GM21717 (cell line): ENCODE measurements around the gene LSMEM2.
"Not testable (repeated sequence)": the region's sequence is repeated elsewhere in the genome, so short reads cannot be mapped to it uniquely, and the experiment has no call there.

Experiments
- ATAC-seq: cut with Tn5 transposase; IDR thresholded peaks from one replicate; pipeline ENCODE4 v1.9.1; 2021; ENCODE audit warnings: mild to moderate bottlenecking, moderate library complexity; ENCODE audit not compliant: unreplicated experiment

Gene LSMEM2

DNA sequence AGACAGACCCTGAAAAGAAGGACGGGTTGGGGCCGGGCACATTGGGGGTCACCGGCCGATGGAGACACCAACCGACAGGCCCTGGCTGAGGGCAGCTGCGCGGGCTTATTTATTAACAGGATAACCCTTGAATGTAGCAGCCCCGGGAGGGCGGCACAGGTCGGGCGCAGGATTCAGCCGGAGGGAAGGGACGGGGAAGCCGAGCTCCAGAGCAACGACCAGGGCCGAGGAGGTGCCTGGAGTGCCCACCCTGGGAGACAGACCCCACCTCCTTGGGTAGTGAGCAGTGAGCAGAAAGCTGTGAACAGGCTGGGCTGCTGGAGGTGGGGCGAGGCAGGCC is 2.2 kb upstream of the LSMEM2 start:
- ATAC-seq = no peak

DNA sequence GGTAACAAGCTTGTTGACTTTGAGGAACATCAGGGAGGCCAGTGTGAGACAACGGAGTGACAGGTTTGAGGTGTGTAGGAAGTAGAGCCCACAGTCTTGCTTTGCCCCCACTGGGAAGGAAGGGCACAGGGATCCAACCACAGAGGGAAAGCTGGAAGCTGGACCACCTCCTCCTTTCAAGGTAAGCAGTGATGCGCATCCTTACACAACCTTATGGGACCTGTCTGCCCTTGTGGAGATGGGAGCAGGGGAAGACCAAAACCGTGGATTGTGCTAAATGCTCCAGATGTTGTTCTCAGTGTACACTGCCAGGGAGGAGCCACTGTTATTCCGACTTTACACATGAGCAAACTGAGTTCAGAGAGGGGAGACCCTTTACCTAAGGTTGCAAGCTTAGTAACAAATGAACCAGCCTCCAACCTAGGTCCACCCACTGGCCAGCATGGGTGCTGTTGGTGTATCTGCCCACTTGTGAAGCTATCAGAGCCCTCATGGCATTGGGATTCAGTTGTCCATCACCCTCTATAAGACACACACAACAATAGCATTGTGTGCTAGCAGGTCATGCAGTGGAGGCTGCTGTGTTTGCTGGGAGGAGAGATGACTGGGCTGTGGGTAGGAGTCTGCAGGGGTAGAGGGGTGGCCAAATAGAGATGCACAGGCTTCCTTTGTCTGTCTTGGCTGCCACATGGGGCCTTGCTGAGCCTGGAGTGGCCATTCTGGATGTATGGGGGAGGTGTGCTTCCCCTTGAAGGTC is 586 bp upstream of the LSMEM2 start:
- ATAC-seq = no peak

DNA sequence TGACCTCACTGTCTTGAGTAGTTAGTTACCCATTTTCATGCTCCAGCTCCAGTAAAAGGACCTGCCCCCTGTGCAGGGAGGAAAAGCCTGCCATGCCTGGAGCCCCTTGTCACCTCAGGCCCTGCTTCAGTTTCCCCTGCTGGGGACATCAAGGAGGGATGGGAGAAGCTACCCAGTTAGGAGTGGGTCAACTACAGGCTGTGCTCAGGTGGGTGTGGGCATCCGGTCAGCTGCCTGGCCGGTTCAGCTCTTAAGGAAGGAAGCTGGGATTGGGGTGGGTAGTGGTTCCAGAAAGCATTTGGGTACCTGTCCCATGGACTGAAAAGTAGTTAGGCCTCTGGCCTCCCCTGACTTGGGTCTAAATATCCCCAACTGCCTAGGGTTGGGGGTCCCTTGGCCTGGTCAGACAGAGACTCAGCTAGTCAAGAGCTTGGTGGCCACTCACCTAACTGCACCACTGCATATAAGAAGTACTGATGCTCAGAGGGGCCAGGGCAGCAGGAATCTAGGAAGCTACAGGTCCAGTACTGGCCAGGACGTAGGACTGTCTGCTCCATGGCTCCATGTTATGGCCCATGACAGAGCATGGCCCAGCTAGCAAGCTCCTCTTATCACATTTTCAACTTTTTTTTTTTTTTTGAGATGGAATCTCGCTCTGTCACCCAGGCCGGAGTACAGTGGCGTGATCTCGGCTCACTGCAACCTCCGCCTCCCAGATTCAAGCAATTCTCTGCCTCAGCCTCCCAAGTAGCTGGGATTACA is 549 bp downstream of the LSMEM2 start:
- no peak for ATAC-seq

DNA sequence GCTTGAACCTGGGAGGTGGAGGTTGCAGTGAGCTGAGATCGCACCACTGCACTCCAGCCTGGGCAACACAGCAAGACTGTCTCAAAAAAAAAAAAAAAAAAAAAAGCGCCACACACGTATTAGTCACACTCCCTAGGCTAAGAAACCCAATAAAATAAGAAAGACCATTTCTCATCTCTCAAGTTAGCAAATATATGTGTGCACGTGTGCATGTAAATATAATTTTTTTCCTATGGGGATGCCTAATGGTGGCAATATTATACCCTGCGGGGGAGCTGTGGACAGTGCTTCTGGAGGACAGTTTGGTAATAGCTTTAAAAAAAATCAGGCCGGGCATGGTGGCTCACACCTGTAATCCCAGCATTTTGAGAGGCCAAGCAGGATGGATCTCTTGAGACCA is 5.2 kb downstream of the LSMEM2 start:
- ATAC-seq = not testable (repeated sequence)

DNA sequence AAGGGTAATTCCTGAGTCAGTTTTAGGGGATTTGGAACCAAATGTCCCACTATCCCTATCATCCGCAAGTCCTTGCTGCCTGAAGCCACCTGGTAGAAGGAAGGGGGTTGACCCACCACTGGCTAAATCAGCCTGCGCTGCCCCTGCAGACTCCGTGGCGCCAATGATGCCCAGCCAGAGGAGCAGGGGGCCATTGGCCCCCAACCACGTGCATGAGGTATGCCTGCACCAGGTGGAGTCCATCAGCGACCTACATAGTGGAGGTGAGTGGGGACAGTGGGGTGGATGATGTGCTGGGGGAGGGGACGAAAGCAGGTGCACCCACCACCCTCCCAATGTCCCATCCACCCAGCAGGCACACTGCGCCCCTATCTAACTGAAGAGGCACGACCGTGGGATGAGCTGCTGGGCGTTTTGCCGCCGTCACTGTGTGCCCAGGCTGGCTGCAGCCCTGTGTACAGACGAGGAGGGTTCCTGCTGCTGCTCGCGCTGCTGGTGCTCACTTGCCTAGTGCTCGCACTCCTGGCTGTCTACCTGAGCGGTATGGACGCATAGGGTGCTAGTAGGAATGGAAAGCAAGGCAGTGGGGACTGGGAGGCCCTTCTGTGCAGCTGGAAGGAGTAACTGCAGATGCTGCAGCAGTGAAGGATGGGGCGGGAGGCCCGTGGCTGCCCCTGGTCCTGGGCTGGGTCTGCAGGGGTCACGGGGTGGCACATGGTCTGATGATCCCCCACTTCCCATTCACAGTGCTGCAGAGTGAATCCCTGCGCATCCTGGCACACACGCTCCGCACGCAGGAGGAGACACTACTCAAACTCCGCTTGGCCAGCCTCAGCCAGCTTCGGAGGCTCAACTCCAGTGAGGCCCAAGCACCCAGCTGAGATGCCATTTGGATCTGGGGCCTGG is 7.7 kb downstream of the LSMEM2 start:
- ATAC-seq = no peak

DNA sequence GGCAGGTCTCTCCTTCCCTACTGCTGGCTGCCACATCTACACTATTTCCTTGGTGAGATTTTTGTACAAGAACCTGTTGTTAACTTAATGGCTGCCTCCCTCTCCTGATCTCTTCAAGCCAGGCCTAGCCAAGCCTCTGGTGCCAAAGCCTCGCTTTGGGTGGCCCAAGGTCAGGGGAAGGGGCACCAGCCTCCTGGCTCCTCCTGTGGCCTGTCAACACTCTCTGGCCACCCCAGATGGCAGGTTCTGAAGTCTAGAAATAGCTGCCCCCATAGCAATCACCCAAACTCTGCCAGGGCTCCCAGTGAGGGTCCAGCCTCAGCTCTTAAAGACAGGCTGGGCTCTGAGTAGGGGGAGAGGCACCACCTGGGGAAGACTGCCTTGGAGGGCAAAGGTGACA is 8.4 kb downstream of the LSMEM2 start:
- ATAC-seq = no peak

DNA sequence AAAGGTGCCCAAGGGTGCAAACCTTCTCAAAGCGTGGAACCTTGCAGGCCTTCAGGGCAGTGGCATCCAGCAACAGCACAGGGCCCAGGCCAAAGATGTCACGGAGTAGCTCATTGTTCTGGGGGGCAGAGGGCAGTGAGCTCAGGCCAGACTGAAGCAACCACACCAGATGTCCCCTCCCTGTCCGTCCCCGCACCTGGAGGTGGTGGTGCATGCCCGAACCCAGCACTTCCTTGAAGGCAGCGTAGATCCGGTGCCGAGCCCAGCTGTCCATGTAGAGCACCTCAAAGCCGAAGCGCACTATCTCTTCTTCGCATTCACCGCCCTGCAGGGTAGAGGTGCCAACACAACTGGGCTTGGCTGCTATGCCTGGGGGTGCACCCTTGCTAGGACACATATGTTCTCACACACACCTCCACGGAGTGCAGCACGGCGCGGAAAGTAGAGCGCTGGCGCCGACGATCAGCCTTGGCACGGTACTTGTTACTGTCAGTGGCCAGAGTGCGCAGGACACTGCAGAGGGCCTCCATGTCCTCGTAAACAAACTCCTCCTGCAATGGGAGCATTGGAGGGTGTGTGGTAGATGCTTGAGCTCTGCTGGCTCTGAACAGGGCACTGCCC is 9.6 kb downstream of the LSMEM2 start:
- no peak for ATAC-seq

DNA sequence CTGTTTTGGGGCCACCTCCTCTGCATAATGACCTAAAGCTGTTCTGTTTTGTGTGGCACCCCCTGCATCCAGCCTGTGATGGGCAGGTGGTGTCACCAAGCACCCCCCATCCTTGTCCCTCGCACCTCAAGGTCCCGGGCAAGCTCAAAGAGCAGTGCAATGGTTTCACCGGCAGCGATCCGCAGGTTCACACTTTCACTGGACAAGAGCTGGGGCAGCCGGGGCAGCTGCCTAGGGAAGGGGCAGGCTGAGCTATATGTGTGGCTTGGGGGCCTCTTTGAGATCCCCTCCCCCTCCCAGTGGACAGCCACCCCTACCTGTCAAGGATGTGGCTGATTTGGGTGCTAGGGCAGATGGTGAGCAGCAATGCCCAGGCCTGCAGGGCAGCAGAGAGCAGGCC is 10.2 kb downstream of the LSMEM2 start:
- ATAC-seq = no peak

DNA sequence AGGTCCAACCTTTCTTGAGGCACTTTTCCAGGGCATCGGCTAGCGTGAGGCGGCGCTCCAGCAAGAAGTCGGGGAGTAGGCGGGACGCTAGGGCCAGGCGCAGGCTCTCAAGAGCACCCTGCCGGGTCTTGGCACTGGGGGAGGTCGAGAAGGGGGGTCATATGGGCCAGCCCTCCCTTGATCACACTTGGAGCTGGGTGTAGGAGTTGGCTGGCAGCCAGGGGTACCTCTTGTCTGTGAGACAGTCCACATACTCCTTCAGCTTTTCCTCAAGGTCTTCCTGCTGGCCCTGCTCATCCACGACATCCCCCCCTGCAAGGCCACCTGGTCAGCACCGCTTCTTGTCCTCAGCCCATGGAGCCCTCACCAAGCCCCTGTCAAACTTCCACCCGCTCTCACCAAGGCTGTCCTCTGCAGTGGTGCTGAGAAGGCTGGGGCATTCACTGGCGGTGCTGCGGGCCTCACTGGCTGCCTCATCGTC is 11.3 kb downstream of the LSMEM2 start:
- ATAC-seq = no peak

DNA sequence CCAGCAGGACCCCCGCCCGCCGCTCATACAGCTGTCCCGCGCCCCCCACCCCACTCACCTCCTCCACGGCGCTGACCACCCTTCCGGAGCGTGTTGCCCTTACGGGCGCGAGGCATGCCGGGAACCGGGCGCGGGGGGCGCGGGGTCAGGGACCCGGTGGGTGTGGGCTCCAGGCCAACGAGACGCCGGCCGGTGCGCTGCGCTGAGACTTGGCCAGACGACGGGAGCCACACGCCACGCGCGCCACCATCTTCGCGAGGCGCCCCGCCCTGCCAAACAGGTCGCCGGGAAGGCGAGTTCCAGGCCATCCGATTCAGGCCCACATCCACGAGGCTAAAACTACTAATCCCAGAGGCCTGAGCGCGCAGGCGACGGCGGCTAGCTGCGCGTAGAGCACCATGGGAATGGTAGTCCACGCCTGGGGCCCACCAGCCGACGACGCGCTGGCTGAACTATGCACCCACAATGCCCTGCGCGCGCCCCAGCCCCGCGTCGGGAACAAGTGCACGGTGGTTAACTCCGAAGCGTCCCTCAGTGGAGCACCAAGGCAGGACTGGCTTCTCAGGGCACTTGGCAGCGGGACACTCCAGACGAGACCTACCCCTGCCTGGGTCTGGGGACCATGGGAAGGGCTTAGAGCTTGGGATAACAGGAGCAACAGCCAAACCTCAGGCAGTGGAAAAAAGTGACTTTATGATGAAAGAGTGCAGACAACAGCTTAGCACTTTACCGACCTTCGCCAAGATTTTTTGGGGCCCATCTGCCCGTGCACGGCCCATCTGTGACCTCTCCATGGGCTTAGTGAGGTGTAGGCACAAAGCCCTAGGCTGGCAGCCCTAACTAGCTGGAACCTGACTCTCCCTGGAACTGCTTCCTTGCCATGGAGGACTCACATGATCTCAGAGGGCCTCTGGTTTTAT is 13.5 kb downstream of the LSMEM2 start, which contains the start of gene IFRD2:
Gene IFRD2 (minus strand): TSS at position 271 of the 920 bp plus-strand sequence. CDS start 155 bp downstream, at position 116.
- ATAC-seq = peak; percentile 84

DNA sequence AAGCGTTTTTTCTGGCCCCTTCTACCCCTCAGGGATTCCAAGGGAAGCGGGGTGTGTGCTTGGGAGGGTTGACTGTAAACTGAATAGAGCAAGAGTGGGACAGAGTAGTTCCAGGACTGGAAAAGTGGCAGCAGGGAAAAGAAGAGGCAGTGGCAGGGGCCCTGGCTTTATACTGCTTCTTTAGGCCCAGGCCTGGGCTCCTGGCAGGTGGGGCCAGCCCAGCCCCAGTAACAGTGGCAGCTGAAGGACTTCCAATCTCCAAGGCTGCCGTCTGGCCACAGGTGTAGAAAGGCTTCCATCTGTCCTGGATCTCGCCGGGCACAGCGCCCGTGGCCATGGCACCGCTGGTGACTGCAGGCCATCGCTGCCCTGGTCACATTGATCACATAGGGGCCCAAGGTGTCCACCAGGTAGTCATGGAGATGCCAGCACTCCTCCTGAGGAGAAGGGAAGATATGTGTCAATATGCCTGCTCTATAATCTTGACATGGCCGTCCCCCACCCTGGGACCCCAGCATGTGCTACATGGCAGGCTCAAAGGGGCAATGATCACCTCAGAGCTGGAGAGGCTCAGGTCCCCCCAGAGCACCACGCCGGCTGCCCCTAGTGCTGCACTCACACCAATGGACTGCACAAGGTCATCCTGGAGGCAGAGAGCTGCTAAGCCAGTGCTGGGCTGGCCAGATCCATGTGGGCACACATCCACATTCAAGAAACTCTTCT is 14.4 kb downstream of the LSMEM2 start:
- ATAC-seq = no peak

DNA sequence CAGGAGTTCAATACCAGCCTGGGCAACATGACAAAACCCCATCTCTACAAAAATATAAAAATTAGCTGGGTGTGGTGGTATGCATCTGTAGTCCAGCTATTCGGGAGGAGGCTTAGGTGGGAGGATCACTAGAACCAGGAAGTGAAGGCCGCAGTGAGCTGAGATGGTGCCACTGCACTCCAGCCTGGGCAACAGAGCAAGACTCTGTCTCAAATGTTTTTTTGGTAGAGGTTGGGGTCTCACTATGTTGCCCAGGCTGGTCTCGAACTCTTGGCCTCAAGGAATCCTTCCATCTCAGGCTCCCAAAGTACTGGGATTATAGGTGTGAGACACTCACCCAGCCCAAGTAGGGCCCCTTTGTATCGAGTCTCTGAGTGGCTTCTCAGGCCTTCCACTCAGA is 15.2 kb downstream of the LSMEM2 start:
- ATAC-seq = no peak

DNA sequence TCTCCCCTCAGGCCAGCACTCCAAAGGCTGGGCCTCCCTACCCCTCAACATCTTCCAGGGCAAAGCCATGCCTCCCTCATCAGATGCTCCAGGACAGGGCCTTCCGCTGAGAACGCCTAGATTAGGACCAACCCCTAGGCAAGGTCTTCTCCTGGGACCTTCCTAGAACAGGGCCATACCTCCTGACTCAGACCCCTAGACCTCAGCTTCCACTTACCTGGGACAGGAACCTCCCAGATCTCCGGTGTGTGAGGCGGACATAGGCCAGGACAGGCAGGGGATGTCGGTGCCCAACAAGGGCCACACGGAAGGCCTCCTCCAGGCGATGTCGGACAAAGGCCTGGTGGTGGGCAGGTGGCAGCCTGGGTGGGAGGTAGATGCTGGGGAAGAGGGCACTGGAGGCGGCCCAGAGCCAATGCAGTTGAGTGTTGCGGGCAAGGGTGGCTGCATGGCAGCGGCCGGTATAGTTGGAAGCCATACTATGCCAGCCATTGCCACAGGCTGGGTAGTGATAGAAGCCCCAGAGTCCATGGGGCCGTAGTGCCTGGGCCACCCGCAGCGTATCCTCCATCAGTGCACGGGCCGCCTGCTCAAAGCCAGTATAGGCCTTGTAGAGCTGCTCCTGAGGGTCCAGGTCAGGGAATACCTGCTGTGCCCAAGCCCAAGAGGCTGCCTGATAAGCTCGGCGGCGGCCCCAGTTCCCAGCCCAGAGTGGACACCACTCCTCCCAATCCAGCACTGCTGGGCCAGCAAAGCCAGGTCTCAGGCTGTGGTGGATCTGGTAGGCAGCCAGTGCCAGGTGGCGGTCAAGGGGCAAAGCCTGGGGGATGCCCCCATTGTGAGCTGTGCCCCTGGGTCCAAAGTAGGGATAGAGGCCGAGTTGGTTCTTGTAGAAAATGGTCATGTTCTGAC is 15.9 kb downstream of the LSMEM2 start:
- no peak for ATAC-seq

DNA sequence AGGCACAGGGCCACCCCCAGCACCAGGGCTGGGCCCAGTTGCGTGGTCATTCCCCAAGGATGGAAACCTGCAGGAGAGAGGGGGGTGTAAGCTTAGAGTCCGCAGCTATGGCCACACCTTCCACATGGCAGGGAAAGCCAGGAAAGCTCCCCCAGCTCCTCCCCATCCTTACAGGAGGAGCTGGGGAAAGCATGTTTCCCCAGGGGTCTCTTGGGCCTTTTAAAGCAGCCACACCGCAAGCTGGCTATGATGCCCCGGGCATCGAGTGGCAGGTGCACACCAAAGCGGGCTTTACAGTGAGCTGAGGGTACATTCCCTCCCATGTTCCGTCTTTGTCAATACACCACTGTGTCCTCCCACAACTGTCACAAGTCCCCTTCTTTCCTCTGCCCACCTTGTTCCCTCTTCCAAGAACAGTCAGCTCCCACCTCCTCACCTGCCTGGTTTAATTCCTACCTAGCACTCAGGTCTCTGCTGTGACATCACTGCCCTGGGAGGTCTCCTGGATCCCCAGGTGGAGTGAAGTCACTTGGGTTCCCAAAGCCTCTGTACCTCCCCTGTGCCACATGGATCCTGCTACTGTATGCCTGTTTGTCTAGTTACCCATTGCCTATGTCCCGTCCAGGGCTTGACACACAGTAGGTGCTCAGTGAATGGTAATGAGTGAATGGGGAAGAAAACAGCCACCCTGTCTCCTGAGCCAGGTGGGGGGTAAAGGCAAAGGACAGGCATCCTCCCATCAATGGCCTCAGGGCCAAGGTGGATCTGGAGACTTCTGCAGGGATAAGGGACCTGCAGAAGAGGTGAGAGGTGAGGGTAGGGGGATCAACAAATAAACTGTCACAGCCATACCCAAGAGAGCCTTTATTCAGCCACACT is 16.9 kb downstream of the LSMEM2 start:
- ATAC-seq = no peak

DNA sequence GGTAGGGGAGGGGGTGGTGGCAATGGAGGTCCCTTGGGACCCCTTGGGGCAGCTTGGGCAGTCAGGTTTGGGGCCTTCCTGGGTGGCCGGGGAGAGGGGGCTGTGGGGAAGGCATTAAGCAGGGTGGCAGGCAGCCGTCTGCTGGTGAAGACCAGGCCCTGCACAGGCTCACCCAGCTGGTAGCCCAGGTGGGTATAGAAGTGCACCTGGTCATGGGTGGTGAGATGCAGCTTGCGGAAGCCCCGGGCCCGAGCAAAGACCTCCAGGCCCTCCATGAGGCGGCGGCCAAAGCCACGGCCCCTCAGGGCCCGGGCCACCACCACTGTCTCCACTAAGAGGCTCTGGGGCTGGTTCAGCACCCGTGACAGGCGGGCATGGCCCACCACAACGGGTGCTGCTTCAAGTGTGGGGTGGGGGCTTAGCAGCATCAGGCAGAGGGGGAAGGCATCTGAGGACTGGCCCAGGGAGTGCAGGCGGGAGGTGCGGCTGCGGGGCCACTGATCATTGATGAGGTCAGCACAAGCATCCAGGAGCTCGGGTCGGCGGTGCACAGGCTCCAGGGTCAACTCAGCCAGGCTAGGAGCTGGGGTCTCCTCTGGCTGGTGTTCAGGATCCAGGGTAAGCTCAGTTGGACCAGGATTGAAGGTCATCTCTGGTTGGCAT is 18.0 kb downstream of the LSMEM2 start:
- no peak for ATAC-seq

DNA sequence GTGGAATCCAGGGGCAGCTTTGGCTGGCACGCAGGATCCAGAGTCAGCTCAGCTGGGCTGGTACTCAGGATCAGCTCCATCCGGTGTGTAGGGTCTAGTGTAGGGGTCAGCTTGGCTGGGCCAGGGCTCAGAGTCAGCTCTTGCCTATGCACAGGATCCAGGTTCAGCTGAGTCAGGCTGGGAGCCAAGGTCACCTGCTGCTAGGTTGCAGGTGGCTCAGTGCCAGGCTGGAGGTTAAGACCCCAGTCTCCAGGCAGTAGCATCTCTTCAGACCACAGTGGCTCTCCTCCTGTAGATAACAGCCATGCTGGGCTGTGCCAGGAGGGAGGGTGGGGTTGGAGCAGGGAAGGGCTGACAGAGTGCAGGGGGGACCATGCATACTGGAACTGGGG is 18.5 kb downstream of the LSMEM2 start:
- no peak for ATAC-seq
